Astrocyte (in vitro differentiated cells and primary cell): Measurements from ENCODE around the gene NLGN1.

ENCODE experiments used
- CTCF ChIP-seq: IDR thresholded peaks from 2 replicates; pipeline ENCODE4 v1.5.1; 2011; ENCODE audit warnings: low read depth, mild to moderate bottlenecking, inconsistent platforms, low read length, moderate library complexity; ENCODE audit not compliant: insufficient read depth
- EZH2 ChIP-seq: IDR thresholded peaks from 2 replicates; pipeline ENCODE4 v1.6.1; 2012; ENCODE audit warnings: mild to moderate bottlenecking, low read length, inconsistent platforms; ENCODE audit not compliant: insufficient read depth

GRCh38 chr3:174253940-174254339, 856.4 kb downstream of the NLGN1 start:
- TF ChIP-seq CTCF (no peak), EZH2 (no peak)
